Epithelial cell of esophagus (primary cell): ENCODE measurements around the gene NHSL2.

ENCODE experiments used
- DNase-seq: peaks from one replicate; pipeline ENCODE4 v3.0.0; 2010; ENCODE audit warnings: low read depth
- H3K4me3 ChIP-seq: 2 replicates; pipeline ENCODE4 v1.5.1; 2011; ENCODE audit warnings: mild to moderate bottlenecking, low read length, control low read depth
- TF ChIP-seq, protein P1 (sequence below): IDR thresholded peaks from 2 replicates; pipeline ENCODE4 v1.5.1; 2011; ENCODE audit warnings: low read depth, mild to moderate bottlenecking, low read length, control low read depth, inconsistent platforms; ENCODE audit not compliant: insufficient read depth; ENCODE audit errors: missing control alignments

NHSL2 gene

DNA sequence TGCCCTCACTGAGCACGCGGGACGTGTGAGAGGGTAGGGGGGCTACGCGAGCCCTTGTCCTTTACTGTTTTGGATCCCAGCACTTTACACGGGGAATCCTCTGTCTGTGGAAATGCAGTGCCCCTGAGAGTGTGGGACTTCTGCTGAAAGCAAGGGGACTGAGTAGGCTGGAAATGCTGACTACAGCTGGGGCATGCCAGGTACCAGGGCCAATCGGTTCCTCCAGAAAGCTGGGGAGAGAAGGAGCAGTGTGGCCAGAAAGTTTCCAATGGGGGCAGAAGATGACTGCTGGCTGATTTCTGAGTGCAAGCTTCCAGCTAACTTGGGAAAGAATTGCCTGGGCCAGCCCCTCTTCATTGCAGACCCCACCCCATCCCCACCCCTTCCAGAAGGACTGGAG, 1.5 kb downstream of the NHSL2 start:
- no peak overlapping the region for H3K4me3 ChIP-seq
- TF ChIP-seq, protein P1, sequence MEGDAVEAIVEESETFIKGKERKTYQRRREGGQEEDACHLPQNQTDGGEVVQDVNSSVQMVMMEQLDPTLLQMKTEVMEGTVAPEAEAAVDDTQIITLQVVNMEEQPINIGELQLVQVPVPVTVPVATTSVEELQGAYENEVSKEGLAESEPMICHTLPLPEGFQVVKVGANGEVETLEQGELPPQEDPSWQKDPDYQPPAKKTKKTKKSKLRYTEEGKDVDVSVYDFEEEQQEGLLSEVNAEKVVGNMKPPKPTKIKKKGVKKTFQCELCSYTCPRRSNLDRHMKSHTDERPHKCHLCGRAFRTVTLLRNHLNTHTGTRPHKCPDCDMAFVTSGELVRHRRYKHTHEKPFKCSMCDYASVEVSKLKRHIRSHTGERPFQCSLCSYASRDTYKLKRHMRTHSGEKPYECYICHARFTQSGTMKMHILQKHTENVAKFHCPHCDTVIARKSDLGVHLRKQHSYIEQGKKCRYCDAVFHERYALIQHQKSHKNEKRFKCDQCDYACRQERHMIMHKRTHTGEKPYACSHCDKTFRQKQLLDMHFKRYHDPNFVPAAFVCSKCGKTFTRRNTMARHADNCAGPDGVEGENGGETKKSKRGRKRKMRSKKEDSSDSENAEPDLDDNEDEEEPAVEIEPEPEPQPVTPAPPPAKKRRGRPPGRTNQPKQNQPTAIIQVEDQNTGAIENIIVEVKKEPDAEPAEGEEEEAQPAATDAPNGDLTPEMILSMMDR, result no peak
- DNase-seq, result no peak

DNA sequence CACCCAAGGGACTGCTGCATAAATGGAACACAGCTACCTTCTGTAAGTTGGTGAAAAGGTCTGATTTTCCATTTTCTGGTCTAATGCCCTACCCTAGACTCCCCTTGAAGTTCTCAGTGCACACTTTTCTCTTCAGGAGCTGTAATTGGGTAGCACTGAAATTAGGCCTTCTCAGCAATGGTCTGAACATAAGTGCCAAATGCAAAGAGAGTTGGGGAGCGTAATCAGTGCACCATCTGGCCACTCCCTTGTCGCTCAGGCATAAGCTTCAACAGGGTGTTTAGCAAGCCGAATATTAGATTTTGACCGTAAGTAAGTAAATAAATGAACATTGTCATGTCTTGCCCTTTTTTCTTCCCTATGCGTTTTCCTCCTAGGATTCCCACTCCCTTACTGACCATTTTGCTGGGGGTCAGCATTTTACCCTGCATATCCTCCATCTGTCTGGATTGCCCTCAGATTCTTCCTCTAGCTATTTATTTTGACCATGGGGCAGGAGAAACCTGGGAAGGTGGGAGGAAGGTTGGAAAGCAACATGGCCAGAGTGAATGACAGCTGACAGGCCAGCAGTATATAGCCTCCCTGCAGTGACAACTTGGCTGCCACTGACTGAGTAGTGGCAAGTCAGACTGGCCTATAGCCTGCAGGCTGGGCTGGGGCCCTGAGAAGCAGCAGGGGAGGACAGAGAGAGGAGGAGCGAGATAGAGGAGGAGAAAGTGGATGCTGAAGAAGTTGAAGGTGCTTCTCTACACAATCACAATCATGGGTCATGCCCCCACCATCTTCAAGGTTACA, 2.7 kb downstream of the NHSL2 start:
- no peak for DNase-seq
- TF ChIP-seq, protein P1, result no peak
- H3K4me3 ChIP-seq, result no peak overlapping the region

DNA sequence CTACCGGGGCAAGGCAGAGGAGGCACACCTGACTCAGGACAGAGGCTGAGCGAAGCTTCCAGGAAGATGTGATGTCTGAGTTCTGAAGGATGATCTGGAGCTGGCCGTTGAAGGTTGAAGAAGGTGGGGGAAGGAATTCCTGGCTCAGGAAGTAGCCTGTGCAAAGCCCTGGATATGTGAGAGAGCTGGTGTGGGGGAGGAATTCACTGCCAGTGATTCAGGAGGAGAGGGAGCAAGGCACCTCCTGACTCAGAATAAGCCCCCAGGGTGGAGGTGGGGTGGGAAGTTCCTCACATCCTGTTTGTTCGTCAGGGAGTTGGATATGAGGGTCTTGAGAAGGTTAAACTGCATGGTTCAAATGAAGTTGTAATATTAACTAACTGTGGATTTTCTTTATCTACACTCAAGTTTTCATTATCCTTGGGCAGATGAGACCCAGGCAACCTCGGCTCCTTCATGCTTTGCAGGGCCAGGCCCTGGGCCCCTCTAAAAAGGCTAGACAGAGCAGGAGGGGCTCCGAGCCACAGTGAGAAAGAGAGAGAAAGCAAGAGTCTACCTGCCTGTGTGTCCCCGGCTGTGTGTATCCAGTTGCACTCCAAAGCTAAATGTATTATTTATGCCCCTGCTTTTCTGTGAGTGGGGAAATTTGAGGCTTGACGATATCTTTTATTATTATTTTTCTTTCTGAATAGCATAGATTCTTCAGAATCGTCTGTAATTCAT, 7.1 kb downstream of the NHSL2 start:
- H3K4me3 ChIP-seq, result no peak overlapping the region
- TF ChIP-seq, protein P1, result no peak
- peak; percentile 37 for DNase-seq

DNA sequence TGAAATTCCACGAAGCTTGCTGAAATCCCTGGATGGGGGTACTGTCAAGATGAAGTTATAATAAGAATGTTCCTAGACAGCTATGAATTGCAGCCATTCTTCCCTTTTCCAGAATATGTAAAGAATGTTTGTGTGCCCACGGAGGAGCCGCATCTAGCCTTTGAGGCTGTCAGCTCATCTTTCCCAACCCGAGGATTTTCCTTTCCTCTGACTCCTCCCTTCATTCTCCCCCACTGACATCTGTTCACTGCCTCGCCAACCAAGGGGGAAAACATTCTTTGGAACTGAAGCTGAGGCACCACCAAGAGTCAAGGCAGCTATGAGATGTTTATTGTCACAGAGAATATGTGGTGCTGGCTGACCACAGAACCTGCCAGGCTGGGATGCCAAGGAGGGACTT, 8.8 kb downstream of the NHSL2 start:
- H3K4me3 ChIP-seq, result no peak overlapping the region
- DNase-seq, result no peak
- TF ChIP-seq, protein P1, result no peak

DNA sequence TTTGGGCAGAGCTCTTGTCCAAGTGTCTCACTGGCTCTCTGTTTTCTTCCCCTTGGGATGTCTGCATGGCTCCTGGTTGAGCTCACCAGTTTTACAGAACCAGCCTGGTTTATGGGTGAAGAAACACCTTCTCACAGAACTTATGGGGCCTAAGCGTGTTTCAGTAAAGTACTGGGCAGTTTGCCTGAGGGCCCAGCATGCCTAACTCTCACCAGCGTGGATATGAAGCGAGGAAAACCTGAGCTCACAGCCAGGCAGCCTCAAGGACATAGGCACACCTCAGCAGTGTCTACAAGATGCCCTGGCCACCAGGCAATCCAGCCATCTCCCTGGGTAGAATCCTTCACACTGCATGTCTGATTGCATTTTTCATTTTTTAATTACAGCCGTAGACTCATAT, 9.2 kb downstream of the NHSL2 start:
- TF ChIP-seq, protein P1, result no peak
- no peak overlapping the region for H3K4me3 ChIP-seq
- no peak for DNase-seq

DNA sequence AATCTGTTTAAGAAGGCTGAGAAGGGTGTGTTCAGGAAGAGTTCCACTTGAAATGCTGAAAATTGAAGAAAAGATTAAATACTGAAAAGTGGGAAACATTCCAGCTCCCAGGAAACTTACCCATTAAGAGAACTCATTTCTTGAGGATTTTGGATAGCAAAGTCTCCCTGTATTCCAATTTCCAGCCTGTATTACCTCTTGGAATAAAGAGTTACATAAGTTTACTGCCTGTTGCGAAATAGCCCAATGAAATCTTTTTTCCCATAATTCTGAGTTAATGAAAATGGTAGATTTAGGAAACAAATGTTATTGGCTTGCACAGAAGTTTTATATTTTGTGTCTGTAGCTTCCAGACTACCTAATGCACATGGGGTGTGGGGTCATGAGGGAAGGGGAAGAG, 12.0 kb downstream of the NHSL2 start:
- no peak overlapping the region for H3K4me3 ChIP-seq
- TF ChIP-seq, protein P1, result no peak
- no peak for DNase-seq

DNA sequence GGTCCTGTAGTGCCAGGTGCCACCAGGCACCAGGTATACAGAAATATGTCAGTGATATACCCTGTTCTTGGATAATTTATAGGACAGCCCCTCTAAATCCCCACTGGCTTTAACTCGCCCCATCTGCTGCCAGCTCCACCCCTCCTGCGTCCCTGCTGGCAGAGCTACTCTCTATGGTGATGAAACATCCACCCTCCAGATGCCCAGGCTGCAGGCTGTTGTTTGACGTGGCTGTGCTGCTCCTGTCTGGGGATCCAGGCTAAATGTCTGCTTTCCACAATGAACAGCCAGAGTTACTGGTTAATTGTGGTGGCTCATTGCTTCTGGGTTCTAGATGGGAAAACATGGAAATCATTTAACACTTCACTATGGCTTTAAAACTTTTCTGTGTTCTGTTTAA, 12.9 kb downstream of the NHSL2 start:
- no peak overlapping the region for H3K4me3 ChIP-seq
- TF ChIP-seq, protein P1, result no peak
- peak; percentile 2 for DNase-seq
